ENCODE measurements around the gene C1QTNF1. TPM values are rescaled to one million over a fixed set of nuclear protein-coding genes. Genes with fewer than 3 reads are reported as not detected.

C1QTNF1 gene
- total RNA-seq, 1 experiment from 2014 or later, result 18.6 TPM

- DNase-seq (peak; percentile 22), ATAC-seq (no peak)
- H2AFZ ChIP-seq (ENCODE audit: low read length), result no peak overlapping the region
- ChIA-PET POLR2A (ENCODE audit: unreplicated experiment) (no interaction called here), CTCF (interaction anchor here (0.6 kb wide), 2 partner anchors 30 to 170 kb away, joined by 3 read pairs; no protein-coding TSS in a partner anchor)
- no peak overlapping the region for H3K9ac ChIP-seq (ENCODE audit: low read length)
- intact Hi-C loops (cut with micrococcal nuclease), result no loop called here
- H3K36me3 ChIP-seq (ENCODE audit: low read depth, low read length), result no peaks in the 10 kb centered on the region
- no peaks in the 10 kb centered on the region for H3F3A ChIP-seq (ENCODE audit: low read length, unreplicated experiment)
- no peaks in the 10 kb centered on the region for H3K4me1 ChIP-seq (ENCODE audit: insufficient read depth, low read length)
- H3K27ac ChIP-seq (ENCODE audit: low read length), result no peak overlapping the region
- H3K4me3 ChIP-seq (ENCODE audit: low read length), result no peak overlapping the region
- H3K9me3 ChIP-seq (ENCODE audit: low read length), result no peaks in the 10 kb centered on the region
- H3K79me2 ChIP-seq (ENCODE audit: low read length), result no peaks in the 10 kb centered on the region
- no peaks in the 10 kb centered on the region for H3K9me2 ChIP-seq (replicated peaks; ENCODE audit: low read length)
- no peaks in the 10 kb centered on the region for H3K27me3 ChIP-seq (ENCODE audit: low read length)
- H3K4me2 ChIP-seq (ENCODE audit: low read length), result no peak overlapping the region
- no peak for TF ChIP-seq EZH2phosphoT487 (IDR thresholded peaks at IDR 0.05; ENCODE audit: borderline replicate concordance, low read length)
- no peak for TF ChIP-seq EZH2 (IDR thresholded peaks at IDR 0.05; ENCODE audit: low read length, unreplicated experiment)
- no peak for TF ChIP-seq CTCF (conservative IDR thresholded peaks at IDR 0.05; ENCODE audit: low read depth, low read length)
- H4K20me1 ChIP-seq (ENCODE audit: low read length), result no peaks in the 10 kb centered on the region
- no TSS peak for BruUV-seq (replicated peaks)
Observed at GRCh38 chr17:79047923-79048825, 24.2 kb downstream of the C1QTNF1 start.

GRCh38 chr17:79048826-79049755, 25.1 kb downstream of the C1QTNF1 start:
- BruUV-seq (replicated peaks), result no TSS peak
- Histone ChIP-seq H3K4me2 (ENCODE audit: low read length) (no peak overlapping the region), H3K36me3 (ENCODE audit: low read depth, low read length) (no peaks in the 10 kb centered on the region), H3K9me2 (replicated peaks; ENCODE audit: low read length) (no peaks in the 10 kb centered on the region), H3F3A (ENCODE audit: low read length, unreplicated experiment) (no peaks in the 10 kb centered on the region), H2AFZ (ENCODE audit: low read length) (no peak overlapping the region), H3K9me3 (ENCODE audit: low read length) (no peaks in the 10 kb centered on the region), H4K20me1 (ENCODE audit: low read length) (no peaks in the 10 kb centered on the region), H3K79me2 (ENCODE audit: low read length) (no peaks in the 10 kb centered on the region), H3K9ac (ENCODE audit: low read length) (no peak overlapping the region), H3K27ac (ENCODE audit: low read length) (no peak overlapping the region), H3K4me1 (ENCODE audit: insufficient read depth, low read length) (no peaks in the 10 kb centered on the region), H3K4me3 (ENCODE audit: low read length) (no peak overlapping the region), H3K27me3 (ENCODE audit: low read length) (no peaks in the 10 kb centered on the region)
- ATAC-seq (no peak), DNase-seq (no peak)
- ChIA-PET POLR2A (ENCODE audit: unreplicated experiment) (no interaction called here), CTCF (interaction anchor here (0.6 kb wide), 1 partner anchor 169 kb away, joined by 3 read pairs; no protein-coding TSS in a partner anchor)
- intact Hi-C loops (cut with micrococcal nuclease), result no loop called here
- TF ChIP-seq CTCF (conservative IDR thresholded peaks at IDR 0.05; ENCODE audit: low read depth, low read length), result no peak
- no peak for TF ChIP-seq EZH2 (IDR thresholded peaks at IDR 0.05; ENCODE audit: low read length, unreplicated experiment)
- no peak for TF ChIP-seq EZH2phosphoT487 (IDR thresholded peaks at IDR 0.05; ENCODE audit: borderline replicate concordance, low read length)

All from PC-3 (cell line).